Measurements from ENCODE around the gene ZNF532.

The ZNF532 gene

DNA sequence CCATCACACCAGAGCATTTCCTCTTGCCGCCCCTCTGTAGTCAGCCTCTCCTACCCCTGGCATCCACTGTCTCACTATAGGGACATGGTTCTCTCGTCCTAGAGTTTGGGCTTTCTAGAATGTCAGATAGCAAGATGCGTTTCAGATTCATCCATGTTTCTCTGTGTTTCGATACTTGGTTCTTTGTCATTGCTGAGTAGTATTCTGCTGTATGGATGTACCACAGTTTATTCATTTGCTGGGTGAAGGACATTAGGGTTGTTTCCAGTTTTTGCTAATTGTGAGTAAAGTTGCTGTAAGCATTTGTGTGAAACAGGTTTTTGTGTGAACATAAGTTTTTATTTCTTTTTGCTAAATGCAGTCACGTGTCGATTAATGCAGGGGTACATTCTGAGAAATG lies 3.8 kb downstream of the ZNF532 start:
- H3K27me3 ChIP-seq (ENCODE audit: control insufficient read depth in 1 of 2, insufficient read depth in 2 of 2, low read length in 2 of 2) = no peaks in the 10 kb centered on the region
- H3K9me3 ChIP-seq (ENCODE audit: control insufficient read depth in 2 of 2, low read length in 2 of 2) = no peaks in the 10 kb centered on the region
- no peak overlapping the region for H3K9ac ChIP-seq (ENCODE audit: low read length in 2 of 2)
- peaks cover 19 to 23% of the 10 kb centered on the region in 2 donors for H3K36me3 ChIP-seq (ENCODE audit: control insufficient read depth in 2 of 2, insufficient read depth in 2 of 2, low read length in 2 of 2)
- no peak overlapping the region for H3K27ac ChIP-seq (ENCODE audit: low read length)
- H3K4me1 ChIP-seq (ENCODE audit: control insufficient read depth, insufficient read depth, low read length) = peaks cover 40% of the 10 kb centered on the region
- no peak overlapping the region for H3K4me3 ChIP-seq (ENCODE audit: low read length in 2 of 2)

DNA sequence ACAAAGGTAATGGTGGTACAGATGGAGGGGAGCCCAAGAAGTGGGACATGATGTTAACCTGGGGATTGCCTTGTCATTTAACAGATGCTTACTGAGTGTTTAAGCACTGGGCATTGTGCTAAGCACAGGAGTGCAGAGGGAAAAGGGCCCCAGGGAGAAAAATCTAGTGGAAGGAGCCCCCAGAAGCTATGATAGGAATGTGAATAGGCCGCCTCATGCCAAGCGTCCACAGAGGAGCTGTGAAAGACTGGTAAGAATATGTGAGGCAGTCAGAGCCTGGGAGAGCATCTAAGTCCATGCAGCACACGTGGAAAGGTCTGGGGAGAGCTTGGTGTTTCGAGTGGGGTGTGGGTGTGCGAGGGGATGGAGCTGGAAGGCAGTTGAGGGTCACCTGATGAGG lies 5.5 kb downstream of the ZNF532 start:
- no peak overlapping the region for H3K9ac ChIP-seq (ENCODE audit: low read length in 2 of 2)
- peaks cover 31% of the 10 kb centered on the region for H3K4me1 ChIP-seq (ENCODE audit: control insufficient read depth, insufficient read depth, low read length)
- H3K4me3 ChIP-seq (ENCODE audit: low read length in 2 of 2) = no peak overlapping the region
- H3K27me3 ChIP-seq (ENCODE audit: control insufficient read depth in 1 of 2, insufficient read depth in 2 of 2, low read length in 2 of 2) = no peaks in the 10 kb centered on the region
- no peak overlapping the region for H3K27ac ChIP-seq (ENCODE audit: low read length)
- peaks cover 23% of the 10 kb centered on the region in 2 donors for H3K36me3 ChIP-seq (ENCODE audit: control insufficient read depth in 2 of 2, insufficient read depth in 2 of 2, low read length in 2 of 2)
- no peaks in the 10 kb centered on the region for H3K9me3 ChIP-seq (ENCODE audit: control insufficient read depth in 2 of 2, low read length in 2 of 2)

DNA sequence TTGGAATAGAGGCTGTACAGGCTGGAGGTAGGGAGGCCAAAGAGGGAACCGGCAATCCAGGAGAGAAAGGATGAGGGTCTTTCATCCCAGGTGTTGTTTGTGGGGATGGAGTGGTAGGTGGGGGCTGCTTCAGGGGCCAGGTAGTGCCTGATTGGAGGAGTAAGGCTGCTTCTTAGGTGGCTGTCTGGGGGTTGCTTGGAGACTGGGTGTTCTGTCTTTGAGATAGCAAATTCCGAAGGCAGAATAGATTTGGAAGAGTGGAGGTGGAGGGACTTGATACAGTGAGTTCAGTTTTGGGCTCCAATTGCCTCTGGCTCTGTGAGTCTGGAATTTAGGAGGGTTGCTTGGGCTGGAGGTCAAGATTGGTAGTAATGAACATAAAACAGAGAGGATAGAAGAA lies 5.9 kb downstream of the ZNF532 start:
- Histone ChIP-seq H3K4me1 (ENCODE audit: control insufficient read depth, insufficient read depth, low read length) (peaks cover 26% of the 10 kb centered on the region), H3K36me3 (ENCODE audit: control insufficient read depth in 2 of 2, insufficient read depth in 2 of 2, low read length in 2 of 2) (peaks cover 23 to 25% of the 10 kb centered on the region in 2 donors), H3K9me3 (ENCODE audit: control insufficient read depth in 2 of 2, low read length in 2 of 2) (no peaks in the 10 kb centered on the region), H3K27ac (ENCODE audit: low read length) (no peak overlapping the region), H3K9ac (ENCODE audit: low read length in 2 of 2) (no peak overlapping the region), H3K4me3 (ENCODE audit: low read length in 2 of 2) (no peak overlapping the region), H3K27me3 (ENCODE audit: control insufficient read depth in 1 of 2, insufficient read depth in 2 of 2, low read length in 2 of 2) (no peaks in the 10 kb centered on the region)

DNA sequence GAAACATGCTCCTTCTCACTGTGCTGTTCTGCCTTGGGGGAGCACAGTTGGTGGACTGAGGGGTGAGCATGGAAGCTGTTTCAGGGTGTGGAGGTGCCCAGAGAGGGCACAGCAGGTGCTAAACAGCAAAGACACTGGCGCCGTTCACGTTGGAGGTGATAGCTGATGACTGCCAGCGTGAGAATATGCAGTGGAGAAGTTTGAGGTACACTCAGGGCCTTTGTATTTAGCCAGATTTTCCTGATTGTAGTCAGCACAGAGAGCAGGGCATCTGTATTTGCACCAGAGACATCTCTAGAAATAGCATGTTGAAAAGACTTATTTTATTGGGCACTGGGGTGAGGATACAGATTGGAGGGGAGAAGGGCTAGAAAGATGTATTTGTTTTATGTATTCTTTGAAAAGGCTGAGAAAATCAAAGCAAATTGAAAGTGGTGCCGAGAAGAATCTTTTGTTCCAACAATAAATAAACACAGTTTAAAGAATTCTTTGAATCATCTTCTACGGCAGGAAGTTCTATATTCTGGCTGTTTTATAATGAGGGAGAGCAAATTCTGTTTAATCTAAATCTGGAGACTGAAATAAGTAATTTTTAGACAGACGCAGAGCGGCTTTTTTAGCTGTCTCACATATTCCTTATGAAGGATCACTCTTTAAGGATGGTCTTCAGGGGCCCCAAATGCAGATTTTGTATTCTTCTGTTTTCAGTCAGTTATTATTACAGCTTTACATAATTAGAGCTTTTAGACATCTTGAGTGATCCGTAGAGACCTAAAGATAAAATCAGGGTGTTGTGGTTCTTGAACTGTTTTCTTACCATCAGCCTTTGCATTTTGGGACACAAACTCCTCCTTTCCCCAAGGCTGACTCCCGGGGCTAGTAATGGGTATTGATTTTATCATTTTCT lies 7.1 kb downstream of the ZNF532 start:
- H3K9me3 ChIP-seq (ENCODE audit: control insufficient read depth in 2 of 2, low read length in 2 of 2) = no peaks in the 10 kb centered on the region
- no peak overlapping the region for H3K27ac ChIP-seq (ENCODE audit: low read length)
- H3K4me3 ChIP-seq (ENCODE audit: low read length in 2 of 2) = no peak overlapping the region
- H3K36me3 ChIP-seq (ENCODE audit: control insufficient read depth in 2 of 2, insufficient read depth in 2 of 2, low read length in 2 of 2) = peaks cover 21 to 30% of the 10 kb centered on the region in 2 donors
- no peak overlapping the region for H3K9ac ChIP-seq (ENCODE audit: low read length in 2 of 2)
- peaks cover 17% of the 10 kb centered on the region for H3K4me1 ChIP-seq (ENCODE audit: control insufficient read depth, insufficient read depth, low read length)
- H3K27me3 ChIP-seq (ENCODE audit: control insufficient read depth in 1 of 2, insufficient read depth in 2 of 2, low read length in 2 of 2) = no peaks in the 10 kb centered on the region

DNA sequence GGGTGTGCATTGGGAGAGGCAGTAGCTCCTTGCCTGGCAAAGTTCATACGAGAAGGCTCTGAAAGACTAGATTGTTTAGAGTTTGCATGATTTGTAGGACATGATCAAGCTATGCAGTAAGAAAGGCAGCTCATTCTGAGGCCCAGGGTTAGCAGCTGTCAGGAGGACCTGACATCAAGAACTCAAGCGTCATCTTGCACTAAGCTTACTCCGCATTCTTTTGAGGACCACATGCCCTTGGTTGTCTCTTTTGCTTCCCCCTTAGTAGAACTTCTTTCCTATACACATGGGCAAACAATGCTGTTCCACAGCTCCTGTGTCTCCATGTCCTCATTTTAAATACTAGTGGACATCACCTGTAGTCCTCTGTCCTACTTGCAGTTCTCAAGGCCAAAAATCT lies 14.0 kb downstream of the ZNF532 start:
- no peak overlapping the region for H3K27ac ChIP-seq (ENCODE audit: low read length)
- H3K9ac ChIP-seq (ENCODE audit: low read length in 2 of 2) = no peak overlapping the region
- peaks cover 16 to 18% of the 10 kb centered on the region in 2 donors for H3K36me3 ChIP-seq (ENCODE audit: control insufficient read depth in 2 of 2, insufficient read depth in 2 of 2, low read length in 2 of 2)
- H3K4me3 ChIP-seq (ENCODE audit: low read length in 2 of 2) = no peak overlapping the region
- peaks cover 8% of the 10 kb centered on the region for H3K4me1 ChIP-seq (ENCODE audit: control insufficient read depth, insufficient read depth, low read length)
- H3K27me3 ChIP-seq (ENCODE audit: control insufficient read depth in 1 of 2, insufficient read depth in 2 of 2, low read length in 2 of 2) = no peaks in the 10 kb centered on the region
- no peaks in the 10 kb centered on the region for H3K9me3 ChIP-seq (ENCODE audit: control insufficient read depth in 2 of 2, low read length in 2 of 2)

DNA sequence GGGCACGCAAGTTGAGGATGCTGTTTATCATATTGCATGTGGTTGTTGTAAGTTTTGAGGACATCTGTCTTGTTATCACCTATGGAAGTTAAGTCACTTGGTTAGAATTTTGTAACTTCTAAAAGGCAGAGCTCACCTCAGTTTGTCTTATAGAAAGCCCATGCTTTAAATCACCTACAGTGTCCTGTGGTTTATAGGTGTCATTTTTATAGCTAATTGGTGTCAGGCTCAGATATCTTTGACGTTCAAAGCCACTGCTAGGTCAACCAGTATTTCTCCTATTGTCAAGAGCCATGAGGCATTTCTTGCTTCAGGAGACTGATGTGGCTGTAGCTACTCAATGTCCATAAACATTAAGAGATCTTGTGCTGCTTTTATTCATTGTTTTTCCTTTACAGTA lies 16.8 kb downstream of the ZNF532 start:
- Histone ChIP-seq H3K9ac (ENCODE audit: low read length in 2 of 2) (no peak overlapping the region), H3K27ac (ENCODE audit: low read length) (no peak overlapping the region), H3K36me3 (ENCODE audit: control insufficient read depth in 2 of 2, insufficient read depth in 2 of 2, low read length in 2 of 2) (peaks cover 11 to 13% of the 10 kb centered on the region in 2 donors), H3K4me3 (ENCODE audit: low read length in 2 of 2) (no peak overlapping the region), H3K27me3 (ENCODE audit: control insufficient read depth in 1 of 2, insufficient read depth in 2 of 2, low read length in 2 of 2) (no peaks in the 10 kb centered on the region), H3K4me1 (ENCODE audit: control insufficient read depth, insufficient read depth, low read length) (peaks cover 8% of the 10 kb centered on the region), H3K9me3 (ENCODE audit: control insufficient read depth in 2 of 2, low read length in 2 of 2) (no peaks in the 10 kb centered on the region)

DNA sequence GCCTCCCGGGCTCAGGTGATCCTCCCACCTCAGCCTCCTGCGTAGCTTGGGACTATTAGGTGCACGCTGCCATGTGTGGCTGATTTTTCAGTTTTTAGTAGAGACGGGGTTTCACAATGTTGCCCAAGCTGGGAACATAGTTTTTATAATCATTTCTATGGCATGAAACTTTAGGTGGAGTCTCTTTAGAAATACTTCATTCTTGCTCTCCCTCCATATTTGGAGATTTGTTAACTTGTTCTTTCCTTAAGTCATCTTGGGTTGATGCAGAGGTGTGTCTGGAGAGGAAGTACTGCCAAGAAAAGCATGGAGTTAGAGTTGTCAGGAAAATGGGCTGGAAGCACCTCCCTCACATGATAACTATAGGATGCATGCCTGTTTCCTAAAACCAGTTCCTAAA lies 17.4 kb downstream of the ZNF532 start:
- no peaks in the 10 kb centered on the region for H3K9me3 ChIP-seq (ENCODE audit: control insufficient read depth in 2 of 2, low read length in 2 of 2)
- H3K27ac ChIP-seq (ENCODE audit: low read length) = no peak overlapping the region

DNA sequence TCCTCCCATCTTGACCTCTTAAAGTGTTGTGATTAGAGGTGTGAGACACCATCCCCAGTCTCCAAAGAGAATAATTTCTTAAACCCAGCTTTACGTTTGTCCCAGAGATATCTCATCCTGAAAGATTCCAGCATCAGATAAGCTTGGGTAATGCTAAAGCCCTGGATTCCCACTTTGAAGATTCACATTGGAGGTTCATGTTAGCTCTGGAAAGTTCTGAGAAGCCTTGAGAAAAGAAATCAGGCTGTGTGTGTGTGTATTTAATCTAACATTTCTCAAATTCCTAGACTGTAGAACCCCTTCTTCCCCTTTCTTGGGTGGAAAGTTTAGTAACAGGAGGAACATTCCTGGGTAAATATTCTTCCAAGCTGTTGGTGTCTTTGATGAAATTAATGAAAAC lies 18.0 kb downstream of the ZNF532 start:
- H3K9ac ChIP-seq (ENCODE audit: low read length in 2 of 2) = no peak overlapping the region
- H3K27ac ChIP-seq (ENCODE audit: low read length) = no peak overlapping the region
- H3K36me3 ChIP-seq (ENCODE audit: control insufficient read depth in 2 of 2, insufficient read depth in 2 of 2, low read length in 2 of 2) = peaks cover 10% of the 10 kb centered on the region in 2 donors
- no peaks in the 10 kb centered on the region for H3K27me3 ChIP-seq (ENCODE audit: control insufficient read depth in 1 of 2, insufficient read depth in 2 of 2, low read length in 2 of 2)
- no peak overlapping the region for H3K4me3 ChIP-seq (ENCODE audit: low read length in 2 of 2)
- peaks cover 4% of the 10 kb centered on the region for H3K4me1 ChIP-seq (ENCODE audit: control insufficient read depth, insufficient read depth, low read length)
- H3K9me3 ChIP-seq (ENCODE audit: control insufficient read depth in 2 of 2, low read length in 2 of 2) = no peaks in the 10 kb centered on the region

More for the DNA sequence above, 17.4 kb downstream of the ZNF532 start:
- no peak overlapping the region for H3K9ac ChIP-seq (ENCODE audit: low read length in 2 of 2)
- no peak overlapping the region for H3K4me3 ChIP-seq (ENCODE audit: low read length in 2 of 2)
- peaks cover 10% of the 10 kb centered on the region for H3K4me1 ChIP-seq (ENCODE audit: control insufficient read depth, insufficient read depth, low read length)
- peaks cover 8 to 11% of the 10 kb centered on the region in 2 donors for H3K36me3 ChIP-seq (ENCODE audit: control insufficient read depth in 2 of 2, insufficient read depth in 2 of 2, low read length in 2 of 2)
- no peaks in the 10 kb centered on the region for H3K27me3 ChIP-seq (ENCODE audit: control insufficient read depth in 1 of 2, insufficient read depth in 2 of 2, low read length in 2 of 2)

DNA sequence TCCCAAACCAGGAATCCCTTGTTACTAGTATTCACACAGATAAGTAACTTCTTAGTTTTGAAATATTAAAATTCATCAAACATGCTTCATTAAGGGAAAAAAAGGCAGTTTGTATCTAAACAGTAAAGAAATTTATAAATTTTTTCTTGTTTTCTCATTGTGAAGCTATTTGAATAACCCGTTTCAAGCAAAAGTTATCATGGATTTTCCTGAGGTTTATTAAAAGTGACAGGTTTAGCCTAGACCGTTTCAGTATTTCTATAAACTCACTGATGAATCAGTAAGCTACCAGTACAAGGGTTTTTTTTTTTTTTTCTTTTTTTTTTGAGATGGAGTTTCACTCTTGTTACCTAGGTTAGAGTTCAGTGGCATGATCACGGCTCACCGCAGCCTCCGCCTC lies 20.0 kb downstream of the ZNF532 start:
- no peak overlapping the region for H3K9ac ChIP-seq (ENCODE audit: low read length in 2 of 2)
- H3K9me3 ChIP-seq (ENCODE audit: control insufficient read depth in 2 of 2, low read length in 2 of 2) = no peaks in the 10 kb centered on the region
- peaks cover 0 to 2% of the 10 kb centered on the region in 2 donors for H3K36me3 ChIP-seq (ENCODE audit: control insufficient read depth in 2 of 2, insufficient read depth in 2 of 2, low read length in 2 of 2)
- peaks cover 4% of the 10 kb centered on the region for H3K4me1 ChIP-seq (ENCODE audit: control insufficient read depth, insufficient read depth, low read length)
- H3K4me3 ChIP-seq (ENCODE audit: low read length in 2 of 2) = no peak overlapping the region
- no peak overlapping the region for H3K27ac ChIP-seq (ENCODE audit: low read length)
- no peaks in the 10 kb centered on the region for H3K27me3 ChIP-seq (ENCODE audit: control insufficient read depth in 1 of 2, insufficient read depth in 2 of 2, low read length in 2 of 2)

DNA sequence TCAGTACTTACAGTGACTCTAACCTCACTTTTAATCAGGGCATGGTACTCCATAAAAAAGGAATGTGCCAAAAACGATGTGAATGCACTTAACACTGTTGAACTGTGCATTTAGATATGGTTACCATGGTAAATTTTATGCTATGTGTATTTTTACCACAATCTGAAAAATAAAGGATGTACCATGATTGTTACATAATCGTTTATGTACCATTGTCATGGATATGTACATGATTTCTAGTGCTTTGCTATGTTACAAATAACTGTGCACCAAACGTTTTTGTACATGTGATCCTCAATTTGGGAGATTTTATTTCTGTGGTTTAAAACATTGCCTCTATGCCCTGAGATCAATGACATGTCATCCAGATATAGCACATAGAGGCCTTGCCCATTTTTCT lies 21.8 kb downstream of the ZNF532 start:
- H3K4me3 ChIP-seq (ENCODE audit: low read length in 2 of 2) = no peak overlapping the region
- peaks cover 0 to 2% of the 10 kb centered on the region in 2 donors for H3K36me3 ChIP-seq (ENCODE audit: control insufficient read depth in 2 of 2, insufficient read depth in 2 of 2, low read length in 2 of 2)
- H3K9ac ChIP-seq (ENCODE audit: low read length in 2 of 2) = no peak overlapping the region
- H3K9me3 ChIP-seq (ENCODE audit: control insufficient read depth in 2 of 2, low read length in 2 of 2) = no peaks in the 10 kb centered on the region
- peaks cover 8% of the 10 kb centered on the region for H3K4me1 ChIP-seq (ENCODE audit: control insufficient read depth, insufficient read depth, low read length)
- no peaks in the 10 kb centered on the region for H3K27me3 ChIP-seq (ENCODE audit: control insufficient read depth in 1 of 2, insufficient read depth in 2 of 2, low read length in 2 of 2)
- no peak overlapping the region for H3K27ac ChIP-seq (ENCODE audit: low read length)
